HG02798 (cell line): Measurements from ENCODE around the gene PLEKHG4.

Experiments used
- ATAC-seq: cut with Tn5 transposase; IDR thresholded peaks from one replicate; pipeline ENCODE4 v1.9.1; 2021; ENCODE audit warnings: mild to moderate bottlenecking; ENCODE audit not compliant: unreplicated experiment, poor library complexity

Gene PLEKHG4

DNA sequence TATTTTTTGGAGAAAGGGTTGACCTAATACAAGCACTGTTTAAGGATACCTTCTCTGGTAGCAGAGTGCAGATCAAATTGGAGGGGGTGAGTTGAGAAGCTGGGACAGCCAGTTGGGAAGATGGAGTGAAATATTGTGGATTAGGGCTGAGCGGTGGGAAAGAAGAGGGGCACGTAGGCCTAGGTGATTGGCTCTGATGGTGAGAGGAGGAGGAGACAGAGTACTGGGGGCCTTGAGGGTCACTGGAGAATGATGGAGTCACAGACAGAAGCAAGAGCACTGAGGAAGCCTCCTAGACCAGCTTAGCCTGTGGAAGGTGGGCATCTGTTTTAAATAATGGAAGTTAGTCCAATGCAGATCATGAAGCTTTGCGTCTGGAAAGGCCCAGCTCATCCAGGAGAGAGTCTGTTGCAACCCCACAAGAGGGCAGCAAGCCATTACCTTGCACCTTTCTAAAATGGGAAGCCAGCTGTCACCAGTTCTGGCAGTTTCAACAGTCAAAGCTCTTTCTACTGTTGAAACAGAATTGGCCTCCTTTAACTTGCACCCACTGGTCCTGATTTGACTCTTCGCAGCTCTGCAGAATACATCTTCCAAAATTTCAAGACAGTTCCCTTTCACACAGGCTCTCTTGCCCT is 18.8 kb upstream of the PLEKHG4 start:
- no peak for ATAC-seq

DNA sequence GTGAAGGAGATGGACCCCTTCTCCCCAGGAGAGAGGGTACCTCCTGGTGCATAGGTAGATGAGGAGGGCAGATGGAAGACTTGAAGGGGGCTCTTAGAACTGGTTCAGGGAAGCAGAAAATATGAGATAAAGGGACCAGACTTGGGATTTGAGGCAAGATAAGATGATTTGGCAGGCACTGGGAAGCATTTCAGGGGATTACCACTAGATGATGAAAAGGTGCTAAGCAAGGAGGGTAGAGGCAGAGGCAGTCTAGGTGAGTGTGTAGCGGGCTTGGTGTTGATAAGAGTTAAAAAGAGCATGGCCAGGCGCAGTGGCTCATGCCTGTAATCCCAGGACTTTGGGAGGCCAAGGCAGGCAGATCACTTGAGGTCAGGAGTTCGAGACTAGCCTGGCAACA is 16.1 kb upstream of the PLEKHG4 start:
- no peak for ATAC-seq

DNA sequence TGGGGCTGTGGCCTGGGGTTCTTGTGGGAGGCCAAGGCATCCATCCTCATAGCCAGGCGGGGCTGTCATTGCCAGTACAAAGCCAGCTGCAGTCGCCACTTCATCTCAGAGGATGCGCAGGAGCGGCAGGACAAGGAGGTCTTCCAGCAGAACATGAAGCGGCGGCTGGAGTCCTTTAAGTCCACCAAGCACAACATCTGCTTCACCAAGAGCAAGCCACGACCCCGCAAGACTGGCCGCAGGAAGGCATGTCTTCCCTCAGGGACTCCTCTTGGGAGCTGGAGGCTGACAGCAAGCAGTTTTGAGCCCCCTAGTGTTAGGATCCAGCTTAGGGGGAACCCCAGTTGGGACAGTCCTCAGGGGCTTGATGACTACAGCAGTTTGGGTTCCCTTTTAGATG is 15.1 kb upstream of the PLEKHG4 start:
- no peak for ATAC-seq

DNA sequence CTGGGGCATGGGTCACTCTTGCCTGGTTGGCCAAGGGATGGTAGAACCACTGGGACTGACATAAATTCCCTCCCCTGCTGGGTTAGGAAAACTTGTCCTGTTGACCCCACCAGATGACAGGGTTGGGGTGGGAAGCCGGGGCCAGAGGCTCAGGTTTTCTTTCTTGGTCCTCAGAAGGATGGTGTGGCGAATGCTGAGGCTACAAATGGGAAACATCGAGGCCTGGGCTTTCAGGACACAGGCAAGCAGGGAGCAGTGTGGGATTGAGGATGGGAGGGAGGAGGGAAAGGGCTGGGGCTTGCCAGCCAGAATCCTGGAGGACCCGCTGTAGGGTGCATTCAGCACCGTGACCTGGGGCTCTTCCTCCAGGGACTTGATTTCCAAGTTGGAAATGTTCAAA is 14.5 kb upstream of the PLEKHG4 start:
- ATAC-seq = no peak

- no peak for ATAC-seq
Observed at GRCh38 chr16:67265834-67266233, 13.5 kb upstream of the PLEKHG4 start.

- ATAC-seq = no peak
Observed at GRCh38 chr16:67268136-67268579, 11.2 kb upstream of the PLEKHG4 start.

DNA sequence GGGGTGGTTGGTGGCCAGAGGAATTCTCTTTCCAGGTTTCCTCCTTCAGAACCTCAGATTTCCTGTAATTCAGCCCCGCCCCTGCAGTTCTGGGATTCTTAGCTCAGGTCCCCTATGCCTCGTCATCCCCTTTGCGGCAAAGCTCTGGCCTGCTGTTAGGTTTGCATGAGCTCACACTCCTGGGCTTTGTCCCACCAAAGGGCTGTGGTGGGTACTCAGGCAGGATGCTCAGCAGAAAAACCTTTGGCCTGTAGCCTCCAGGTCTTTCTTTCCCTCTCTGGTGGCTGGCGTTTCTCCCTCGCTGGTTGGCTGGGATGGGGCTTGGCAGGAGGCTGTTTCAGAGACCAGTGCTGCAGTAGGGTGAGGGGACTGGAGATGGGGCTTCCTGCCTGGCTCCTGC is 9.6 kb upstream of the PLEKHG4 start:
- ATAC-seq = no peak

DNA sequence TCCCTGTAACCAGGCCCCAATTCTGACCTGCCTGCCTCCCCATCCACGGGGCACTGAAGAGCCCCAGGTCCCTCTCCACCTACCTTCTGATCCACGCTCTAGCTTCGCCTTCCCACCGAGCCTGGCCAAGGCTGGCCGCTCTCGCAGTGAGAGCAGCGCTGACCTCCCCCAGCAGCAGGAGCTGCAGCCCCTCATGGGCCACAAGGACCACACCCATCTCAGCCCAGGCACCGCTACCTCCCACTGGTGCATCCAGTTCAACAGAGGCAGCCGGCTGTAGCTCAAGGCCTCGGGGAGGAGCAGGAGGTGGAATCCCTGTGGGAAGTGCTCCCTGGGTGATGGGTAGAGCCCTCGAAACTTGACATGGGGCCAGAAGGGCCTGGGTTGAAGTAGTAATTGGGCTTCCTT is 8.4 kb upstream of the PLEKHG4 start:
- no peak for ATAC-seq

- no peak for ATAC-seq
Observed at GRCh38 chr16:67271446-67271845, 7.9 kb upstream of the PLEKHG4 start.

DNA sequence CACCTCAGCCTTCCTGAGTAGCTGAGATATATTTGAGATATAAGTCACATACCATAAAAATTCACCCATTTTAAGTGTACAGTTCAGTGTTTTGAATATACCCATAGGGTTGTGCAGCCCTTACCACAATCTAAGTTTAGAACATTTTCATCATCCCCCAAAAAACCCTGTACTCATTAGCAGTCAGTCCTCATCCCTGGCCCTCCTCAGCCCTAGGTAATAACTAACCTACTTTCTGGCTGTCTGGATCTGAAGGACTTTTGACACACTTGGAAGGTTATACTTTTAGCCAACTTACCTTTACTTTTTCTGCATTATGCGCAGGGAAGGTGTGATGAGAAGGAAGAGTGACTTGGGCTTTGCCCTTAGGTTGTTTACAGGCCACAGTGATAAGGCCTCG is 4.0 kb upstream of the PLEKHG4 start:
- ATAC-seq = no peak

GRCh38 chr16:67277294-67277998 is 1.9 kb upstream of the PLEKHG4 start:
- ATAC-seq = no peak

- ATAC-seq = no peak
Observed at GRCh38 chr16:67277999-67278772, 1.1 kb upstream of the PLEKHG4 start.

DNA sequence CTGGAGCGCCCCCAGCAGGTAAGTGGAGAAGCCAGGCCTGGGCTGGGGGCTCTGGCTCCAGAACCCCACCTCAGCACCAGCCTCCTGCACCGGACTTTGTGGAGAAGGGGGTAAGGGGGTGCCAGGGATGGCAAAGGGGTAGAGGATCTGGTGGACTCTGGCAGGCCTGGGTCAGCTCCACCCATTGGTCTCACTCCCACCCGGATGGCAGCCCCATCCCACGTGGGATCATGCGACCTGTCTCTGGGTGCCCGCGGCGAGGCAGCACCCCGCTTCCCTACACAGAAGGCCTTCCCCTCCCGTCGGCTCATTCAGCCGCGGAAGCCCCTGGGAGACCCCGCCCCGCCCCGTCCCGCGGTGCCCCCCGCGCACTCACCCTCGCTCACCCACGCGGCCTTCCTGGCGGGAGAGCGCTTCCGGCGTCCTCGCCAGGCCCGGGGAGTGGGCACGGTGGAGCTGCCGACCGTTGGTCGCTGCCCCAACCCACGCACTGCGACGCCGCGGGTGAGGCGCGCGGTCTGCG is 498 bp upstream of the PLEKHG4 start:
- peak; percentile 31 for ATAC-seq

GRCh38 chr16:67280090-67281015 is 1.0 kb downstream of the PLEKHG4 start:
- ATAC-seq = no peak

DNA sequence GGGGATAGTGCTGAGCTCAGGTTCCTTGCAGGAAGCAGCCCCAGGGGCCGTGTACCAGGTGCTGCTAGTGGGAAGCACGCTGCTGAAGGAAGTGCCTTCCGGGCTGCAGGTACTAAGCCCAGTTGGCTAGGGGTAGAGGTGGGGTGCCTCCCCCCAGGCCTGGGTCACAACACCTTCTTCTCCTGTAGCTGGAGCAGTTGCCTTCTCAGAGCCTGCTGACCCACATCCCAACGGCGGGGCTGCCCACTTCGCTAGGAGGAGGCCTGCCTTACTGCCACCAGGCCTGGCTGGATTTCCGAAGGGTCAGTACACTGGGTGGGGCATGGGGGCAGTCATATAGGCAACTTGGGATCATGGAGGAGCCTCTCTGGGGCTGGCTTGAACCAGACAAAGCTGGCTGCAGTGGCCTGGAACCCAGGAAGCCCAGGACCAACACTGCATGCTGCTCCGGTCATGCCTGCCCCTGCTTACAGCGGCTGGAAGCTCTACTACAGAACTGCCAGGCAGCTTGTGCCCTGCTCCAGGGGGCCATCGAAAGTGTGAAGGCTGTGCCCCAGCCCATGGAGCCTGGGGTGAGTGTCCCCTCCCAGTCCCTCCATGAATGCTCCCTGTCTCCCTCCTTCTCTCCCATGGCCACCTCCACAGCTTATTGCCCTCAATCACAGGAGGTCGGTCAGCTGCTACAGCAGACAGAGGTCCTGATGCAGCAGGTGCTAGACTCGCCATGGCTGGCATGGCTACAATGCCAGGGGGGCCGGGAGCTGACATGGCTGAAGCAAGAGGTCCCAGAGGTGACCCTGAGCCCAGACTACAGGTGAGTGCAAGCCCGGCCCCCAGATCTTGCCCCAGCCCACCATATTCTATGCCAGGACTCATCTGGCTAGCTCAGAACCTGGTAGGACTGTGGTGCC is 2.5 kb downstream of the PLEKHG4 start:
- ATAC-seq = no peak

DNA sequence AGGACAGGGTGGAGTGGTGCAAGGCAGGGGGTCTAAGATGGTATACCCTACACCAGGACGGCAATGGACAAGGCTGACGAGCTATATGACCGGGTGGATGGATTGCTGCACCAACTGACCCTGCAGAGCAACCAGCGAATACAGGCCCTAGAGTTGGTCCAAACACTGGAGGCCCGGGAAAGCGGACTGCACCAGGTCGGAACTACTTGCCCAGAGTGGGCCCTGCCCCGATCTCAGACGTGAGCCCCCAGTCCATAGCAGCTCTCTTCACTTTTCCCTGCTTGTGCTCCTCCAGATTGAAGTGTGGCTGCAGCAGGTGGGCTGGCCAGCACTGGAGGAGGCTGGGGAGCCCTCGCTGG is 3.1 kb downstream of the PLEKHG4 start:
- ATAC-seq = no peak

DNA sequence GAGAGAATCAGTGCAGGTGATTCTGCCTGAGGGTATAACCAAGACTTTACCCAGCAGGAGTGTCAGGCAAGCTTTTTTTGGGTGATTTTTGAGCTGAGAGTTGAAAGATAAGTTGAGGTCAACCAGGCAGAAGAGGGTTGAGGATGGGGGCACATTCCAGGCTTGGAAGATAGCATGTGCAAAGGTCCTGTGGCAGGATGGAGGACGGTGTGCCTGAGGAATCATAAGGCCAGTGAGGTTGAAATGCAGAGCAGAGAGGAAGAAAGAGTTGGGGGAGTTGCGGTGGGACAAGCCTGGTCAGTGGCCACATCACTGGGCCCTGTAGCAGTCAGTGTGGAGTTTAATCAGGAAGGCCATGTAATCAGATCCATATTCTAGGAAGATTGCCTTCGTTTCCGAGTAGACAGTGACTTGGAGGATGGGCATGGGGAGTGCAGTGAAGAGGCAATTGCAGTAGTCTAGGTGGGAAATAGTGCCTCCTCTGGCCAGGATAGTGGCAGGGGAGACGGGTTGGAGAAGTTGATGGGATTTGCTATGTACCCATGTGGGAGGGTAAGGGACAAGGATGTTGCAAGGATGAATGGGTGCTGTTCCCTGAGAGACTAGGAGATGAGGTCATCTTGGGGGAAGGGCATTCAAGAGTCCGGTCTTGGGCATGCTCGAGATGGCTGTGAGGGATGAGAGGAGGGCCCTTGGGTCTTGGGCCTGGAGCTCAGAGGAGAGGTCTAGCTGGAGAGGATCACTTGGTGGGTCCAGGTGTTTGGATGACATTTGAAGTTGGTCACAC is 3.9 kb downstream of the PLEKHG4 start:
- no peak for ATAC-seq

DNA sequence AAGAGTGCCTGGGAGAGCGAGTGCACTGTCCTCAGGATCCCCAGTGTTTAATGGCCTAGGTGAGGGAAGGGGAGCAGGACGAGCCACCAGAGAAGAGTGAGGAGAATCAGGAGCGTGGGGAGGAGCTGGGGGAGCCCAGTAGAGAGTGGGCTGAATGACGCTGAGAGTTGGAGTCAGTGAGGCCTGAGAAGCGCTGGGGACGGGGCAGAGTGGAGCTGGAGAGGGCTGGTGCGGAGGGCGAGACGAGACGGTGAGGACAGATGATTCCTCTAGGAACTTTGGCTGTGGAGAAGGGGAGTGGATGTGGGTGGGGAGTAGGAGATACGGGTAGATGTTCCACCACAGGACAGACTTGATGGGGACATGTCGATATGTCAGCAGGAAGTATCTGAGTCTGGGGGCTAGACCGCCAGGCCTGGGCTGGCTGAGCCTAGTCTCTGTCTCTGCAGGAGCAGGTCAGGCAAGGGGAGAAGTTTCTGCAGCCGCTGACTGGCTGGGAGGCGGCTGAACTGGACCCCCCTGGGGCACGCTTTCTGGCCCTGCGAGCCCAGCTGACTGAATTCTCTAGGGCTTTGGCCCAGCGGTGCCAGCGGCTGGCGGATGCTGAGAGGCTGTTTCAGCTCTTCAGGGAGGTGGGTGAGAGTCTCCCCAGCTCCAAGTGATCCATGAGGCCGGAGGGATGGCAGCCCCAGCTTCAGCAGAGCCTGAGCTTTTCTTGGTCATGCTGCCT is 4.7 kb downstream of the PLEKHG4 start:
- no peak for ATAC-seq
